ENCODE results near the gene CCHCR1. TPM values are rescaled to one million over a fixed set of nuclear protein-coding genes. Genes with fewer than 3 reads are reported as not detected.
A peak's percentile ranks its signal among the peaks of the same experiment; 100 is the strongest.

Gene CCHCR1
- total and polyA plus RNA-seq, 2 of the 13 experiments (the other 11 are each of a cell fraction or from before 2014, with no cell fraction given) = 14.6 to 28.2 TPM

DNA sequence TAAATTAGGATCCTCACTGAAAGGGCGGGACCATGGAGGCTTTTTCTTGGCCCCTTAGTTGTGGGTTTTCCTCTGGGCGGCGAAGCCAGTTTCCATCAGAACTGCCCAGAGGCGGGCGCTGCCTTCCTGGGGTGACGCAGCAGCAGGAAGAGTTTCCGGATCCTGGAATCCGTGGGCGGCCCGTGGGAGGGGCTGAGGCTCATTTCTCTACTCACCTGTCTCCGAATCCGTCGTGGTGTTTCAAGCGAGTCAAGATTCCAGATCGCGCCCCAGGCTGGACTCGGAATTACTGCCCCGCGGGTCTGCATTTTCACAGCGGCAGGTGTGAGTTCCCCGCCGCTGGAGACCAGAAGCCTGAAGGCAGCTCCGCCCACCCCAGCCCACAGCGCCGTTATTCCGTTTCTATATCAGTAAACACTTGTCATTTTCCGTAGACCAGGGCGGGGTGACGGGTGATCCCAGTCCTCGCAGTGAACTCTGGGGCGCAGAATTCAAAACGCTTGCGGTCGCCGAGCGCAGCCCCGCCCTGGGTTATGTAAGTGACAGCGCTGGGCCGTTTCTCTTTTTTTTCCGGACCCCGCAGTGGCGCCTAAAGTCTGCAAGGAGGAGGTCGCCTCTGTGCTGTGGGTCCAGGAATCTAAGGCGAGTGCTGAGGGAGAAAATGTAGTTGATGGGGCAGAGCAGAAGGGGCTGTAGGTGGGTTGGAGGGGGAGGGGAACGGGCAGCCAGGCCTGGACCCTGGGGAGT lies 40.1 kb upstream of the CCHCR1 start (continued):
- TF ChIP-seq, protein P1, sequence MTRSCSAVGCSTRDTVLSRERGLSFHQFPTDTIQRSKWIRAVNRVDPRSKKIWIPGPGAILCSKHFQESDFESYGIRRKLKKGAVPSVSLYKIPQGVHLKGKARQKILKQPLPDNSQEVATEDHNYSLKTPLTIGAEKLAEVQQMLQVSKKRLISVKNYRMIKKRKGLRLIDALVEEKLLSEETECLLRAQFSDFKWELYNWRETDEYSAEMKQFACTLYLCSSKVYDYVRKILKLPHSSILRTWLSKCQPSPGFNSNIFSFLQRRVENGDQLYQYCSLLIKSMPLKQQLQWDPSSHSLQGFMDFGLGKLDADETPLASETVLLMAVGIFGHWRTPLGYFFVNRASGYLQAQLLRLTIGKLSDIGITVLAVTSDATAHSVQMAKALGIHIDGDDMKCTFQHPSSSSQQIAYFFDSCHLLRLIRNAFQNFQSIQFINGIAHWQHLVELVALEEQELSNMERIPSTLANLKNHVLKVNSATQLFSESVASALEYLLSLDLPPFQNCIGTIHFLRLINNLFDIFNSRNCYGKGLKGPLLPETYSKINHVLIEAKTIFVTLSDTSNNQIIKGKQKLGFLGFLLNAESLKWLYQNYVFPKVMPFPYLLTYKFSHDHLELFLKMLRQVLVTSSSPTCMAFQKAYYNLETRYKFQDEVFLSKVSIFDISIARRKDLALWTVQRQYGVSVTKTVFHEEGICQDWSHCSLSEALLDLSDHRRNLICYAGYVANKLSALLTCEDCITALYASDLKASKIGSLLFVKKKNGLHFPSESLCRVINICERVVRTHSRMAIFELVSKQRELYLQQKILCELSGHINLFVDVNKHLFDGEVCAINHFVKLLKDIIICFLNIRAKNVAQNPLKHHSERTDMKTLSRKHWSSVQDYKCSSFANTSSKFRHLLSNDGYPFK (CRISPR knock-in tag; IDR thresholded peaks at IDR 0.05; ENCODE audit: borderline replicate concordance) = peak; percentile 11; the same call in 1 of the 2 replicates
- TF ChIP-seq ZNF335 (CRISPR knock-in tag; IDR thresholded peaks at IDR 0.05) = 0 out of 2 replicates have a peak, but pooled peaks have one; percentile 38
- TF ChIP-seq ZNF33B (CRISPR knock-in tag; IDR thresholded peaks at IDR 0.05) = no peak
- TF ChIP-seq, protein P2, sequence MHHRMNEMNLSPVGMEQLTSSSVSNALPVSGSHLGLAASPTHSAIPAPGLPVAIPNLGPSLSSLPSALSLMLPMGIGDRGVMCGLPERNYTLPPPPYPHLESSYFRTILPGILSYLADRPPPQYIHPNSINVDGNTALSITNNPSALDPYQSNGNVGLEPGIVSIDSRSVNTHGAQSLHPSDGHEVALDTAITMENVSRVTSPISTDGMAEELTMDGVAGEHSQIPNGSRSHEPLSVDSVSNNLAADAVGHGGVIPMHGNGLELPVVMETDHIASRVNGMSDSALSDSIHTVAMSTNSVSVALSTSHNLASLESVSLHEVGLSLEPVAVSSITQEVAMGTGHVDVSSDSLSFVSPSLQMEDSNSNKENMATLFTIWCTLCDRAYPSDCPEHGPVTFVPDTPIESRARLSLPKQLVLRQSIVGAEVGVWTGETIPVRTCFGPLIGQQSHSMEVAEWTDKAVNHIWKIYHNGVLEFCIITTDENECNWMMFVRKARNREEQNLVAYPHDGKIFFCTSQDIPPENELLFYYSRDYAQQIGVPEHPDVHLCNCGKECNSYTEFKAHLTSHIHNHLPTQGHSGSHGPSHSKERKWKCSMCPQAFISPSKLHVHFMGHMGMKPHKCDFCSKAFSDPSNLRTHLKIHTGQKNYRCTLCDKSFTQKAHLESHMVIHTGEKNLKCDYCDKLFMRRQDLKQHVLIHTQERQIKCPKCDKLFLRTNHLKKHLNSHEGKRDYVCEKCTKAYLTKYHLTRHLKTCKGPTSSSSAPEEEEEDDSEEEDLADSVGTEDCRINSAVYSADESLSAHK (CRISPR knock-in tag; IDR thresholded peaks at IDR 0.05; ENCODE audit: borderline replicate concordance) = no peak
- no peak for TF ChIP-seq ZNF572 (CRISPR knock-in tag; IDR thresholded peaks at IDR 0.05)
- TF ChIP-seq, protein P3, sequence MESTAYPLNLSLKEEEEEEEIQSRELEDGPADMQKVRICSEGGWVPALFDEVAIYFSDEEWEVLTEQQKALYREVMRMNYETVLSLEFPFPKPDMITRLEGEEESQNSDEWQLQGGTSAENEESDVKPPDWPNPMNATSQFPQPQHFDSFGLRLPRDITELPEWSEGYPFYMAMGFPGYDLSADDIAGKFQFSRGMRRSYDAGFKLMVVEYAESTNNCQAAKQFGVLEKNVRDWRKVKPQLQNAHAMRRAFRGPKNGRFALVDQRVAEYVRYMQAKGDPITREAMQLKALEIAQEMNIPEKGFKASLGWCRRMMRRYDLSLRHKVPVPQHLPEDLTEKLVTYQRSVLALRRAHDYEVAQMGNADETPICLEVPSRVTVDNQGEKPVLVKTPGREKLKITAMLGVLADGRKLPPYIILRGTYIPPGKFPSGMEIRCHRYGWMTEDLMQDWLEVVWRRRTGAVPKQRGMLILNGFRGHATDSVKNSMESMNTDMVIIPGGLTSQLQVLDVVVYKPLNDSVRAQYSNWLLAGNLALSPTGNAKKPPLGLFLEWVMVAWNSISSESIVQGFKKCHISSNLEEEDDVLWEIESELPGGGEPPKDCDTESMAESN (CRISPR knock-in tag; conservative IDR thresholded peaks at IDR 0.05) = peak; percentile 51; the same call in 1 of the 2 replicates
- no peak for TF ChIP-seq ZNF549 (CRISPR knock-in tag; IDR thresholded peaks at IDR 0.05)
- no peak for TF ChIP-seq PHB2 (IDR thresholded peaks at IDR 0.05; ENCODE audit: partially characterized antibody)
- TF ChIP-seq, protein P4, sequence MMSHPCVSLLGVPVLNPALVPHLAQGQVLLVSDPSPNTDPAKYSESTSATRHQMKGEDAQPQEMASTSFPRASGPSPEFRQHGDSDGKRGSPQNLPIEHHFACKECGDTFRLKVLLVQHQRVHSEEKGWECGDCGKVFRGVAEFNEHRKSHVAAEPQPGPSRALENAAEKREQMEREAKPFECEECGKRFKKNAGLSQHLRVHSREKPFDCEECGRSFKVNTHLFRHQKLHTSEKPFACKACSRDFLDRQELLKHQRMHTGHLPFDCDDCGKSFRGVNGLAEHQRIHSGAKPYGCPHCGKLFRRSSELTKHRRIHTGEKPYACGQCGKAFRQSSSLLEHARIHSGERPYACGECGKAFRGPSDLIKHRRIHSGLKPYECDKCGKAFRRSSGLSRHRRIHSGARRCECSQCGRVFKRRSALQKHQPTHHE (CRISPR knock-in tag; IDR thresholded peaks at IDR 0.05; ENCODE audit: borderline replicate concordance) = 0 out of 2 replicates have a peak, but pooled peaks have one; percentile 6
- TF ChIP-seq, protein P5, sequence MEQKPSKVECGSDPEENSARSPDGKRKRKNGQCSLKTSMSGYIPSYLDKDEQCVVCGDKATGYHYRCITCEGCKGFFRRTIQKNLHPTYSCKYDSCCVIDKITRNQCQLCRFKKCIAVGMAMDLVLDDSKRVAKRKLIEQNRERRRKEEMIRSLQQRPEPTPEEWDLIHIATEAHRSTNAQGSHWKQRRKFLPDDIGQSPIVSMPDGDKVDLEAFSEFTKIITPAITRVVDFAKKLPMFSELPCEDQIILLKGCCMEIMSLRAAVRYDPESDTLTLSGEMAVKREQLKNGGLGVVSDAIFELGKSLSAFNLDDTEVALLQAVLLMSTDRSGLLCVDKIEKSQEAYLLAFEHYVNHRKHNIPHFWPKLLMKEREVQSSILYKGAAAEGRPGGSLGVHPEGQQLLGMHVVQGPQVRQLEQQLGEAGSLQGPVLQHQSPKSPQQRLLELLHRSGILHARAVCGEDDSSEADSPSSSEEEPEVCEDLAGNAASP (CRISPR knock-in tag; IDR thresholded peaks at IDR 0.05; ENCODE audit: borderline replicate concordance) = no peak
- no peak; the same call in 1 of the 2 replicates for TF ChIP-seq ZNF891 (CRISPR knock-in tag; IDR thresholded peaks at IDR 0.05)
- TF ChIP-seq YEATS4 (CRISPR knock-in tag; IDR thresholded peaks at IDR 0.05; ENCODE audit: borderline replicate concordance) = peak; percentile 85
- TF ChIP-seq, protein P6, sequence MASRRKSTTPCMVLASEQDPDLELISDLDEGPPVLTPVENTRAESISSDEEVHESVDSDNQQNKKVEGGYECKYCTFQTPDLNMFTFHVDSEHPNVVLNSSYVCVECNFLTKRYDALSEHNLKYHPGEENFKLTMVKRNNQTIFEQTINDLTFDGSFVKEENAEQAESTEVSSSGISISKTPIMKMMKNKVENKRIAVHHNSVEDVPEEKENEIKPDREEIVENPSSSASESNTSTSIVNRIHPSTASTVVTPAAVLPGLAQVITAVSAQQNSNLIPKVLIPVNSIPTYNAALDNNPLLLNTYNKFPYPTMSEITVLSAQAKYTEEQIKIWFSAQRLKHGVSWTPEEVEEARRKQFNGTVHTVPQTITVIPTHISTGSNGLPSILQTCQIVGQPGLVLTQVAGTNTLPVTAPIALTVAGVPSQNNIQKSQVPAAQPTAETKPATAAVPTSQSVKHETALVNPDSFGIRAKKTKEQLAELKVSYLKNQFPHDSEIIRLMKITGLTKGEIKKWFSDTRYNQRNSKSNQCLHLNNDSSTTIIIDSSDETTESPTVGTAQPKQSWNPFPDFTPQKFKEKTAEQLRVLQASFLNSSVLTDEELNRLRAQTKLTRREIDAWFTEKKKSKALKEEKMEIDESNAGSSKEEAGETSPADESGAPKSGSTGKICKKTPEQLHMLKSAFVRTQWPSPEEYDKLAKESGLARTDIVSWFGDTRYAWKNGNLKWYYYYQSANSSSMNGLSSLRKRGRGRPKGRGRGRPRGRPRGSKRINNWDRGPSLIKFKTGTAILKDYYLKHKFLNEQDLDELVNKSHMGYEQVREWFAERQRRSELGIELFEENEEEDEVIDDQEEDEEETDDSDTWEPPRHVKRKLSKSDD (CRISPR knock-in tag; IDR thresholded peaks at IDR 0.05; ENCODE audit: low read depth) = no peak; the same call in 1 of the 2 replicates
- TF ChIP-seq MLLT10 (CRISPR knock-in tag; IDR thresholded peaks at IDR 0.05) = no peak
- 0 out of 2 replicates have a peak, but pooled peaks have one; percentile 23 for TF ChIP-seq TOPORS (CRISPR knock-in tag; IDR thresholded peaks at IDR 0.05)

All from HepG2 (cell line).